Prostate gland (tissue), 2 donors: ENCODE data around the gene LTA4H. TPM values are rescaled to one million over a fixed set of nuclear protein-coding genes. Genes with fewer than 3 reads are reported as not detected.

Source experiments
- DNase-seq: peaks from one replicate; pipeline ENCODE4 v3.0.0-alpha.2; 2019; ENCODE audit warnings: low spot score
- H3K27ac ChIP-seq, 2 donors: fragments of 200-600 bp; sonication (generic); 2 replicates each; pipeline ENCODE4 v1.5.1; 2017 to 2019
- H3K27me3 ChIP-seq: fragments of 200-600 bp; sonication (generic); replicated peaks from 2 replicates; pipeline ENCODE4 v1.5.1; 2019; ENCODE audit not compliant: insufficient read depth
- H3K36me3 ChIP-seq, 2 donors: fragments of 200-600 bp; sonication (generic); 1 replicate in 1 of 2; 2 replicates in 1 of 2; pipeline versions ENCODE4 v1.5.1 to v1.8.1; 2017 to 2019
- H3K4me1 ChIP-seq: fragments of 200-600 bp; sonication (generic); replicated peaks from 2 replicates; pipeline ENCODE4 v1.5.1; 2019
- H3K4me3 ChIP-seq, 2 donors: fragments of 200-600 bp; sonication (generic); 2 replicates each; pipeline ENCODE4 v1.5.1; 2017 to 2019
- H3K9me3 ChIP-seq: fragments of 200-600 bp; sonication (generic); 2 replicates; pipeline ENCODE4 v1.5.1; 2017
- POLR2A ChIP-seq: fragments of 450-650 bp; IDR thresholded peaks from one replicate; pipeline ENCODE4 v1.6.1; 2016; ENCODE audit warnings: antibody characterized with exemption, mild to moderate bottlenecking
- POLR2AphosphoS5 ChIP-seq: sonication (generic); formaldehyde crosslinking; IDR thresholded peaks from one replicate; pipeline ENCODE4 v1.6.1; 2017; ENCODE audit warnings: antibody characterized with exemption
- WGBS: methylation state at CpG from one replicate; pipeline ENCODE4 v1.1.5; 2018; 5-methylcytosine and 5-hydroxymethylcytosine counted together
- intact Hi-C: fragments of 100-400 bp; cut with DNase I; formaldehyde crosslinking; loops from one replicate; pipeline ENCODE4 v1.14.2; 2022
- total RNA-seq, 2 donors: library from RNA; depleted of rRNA; stranded (reverse); fragments of >200 nt; gene quantifications; one replicate each; pipeline ENCODE4 v1.1.0, GENCODE V29; 2016
- TF ChIP-seq, protein P1 (sequence below), 4 experiments: fragments of 200-600 bp in 2 of 4; fragments of 450-650 bp in 2 of 4; sonication (generic) in 2 of 4; IDR thresholded peaks; 1 replicate in 3 of 4; 2 replicates in 1 of 4; pipeline ENCODE4 v1.5.1; 2016 to 2019; ENCODE audit warnings: antibody characterized with exemption in 4 of 4, mild to moderate bottlenecking in 2 of 4, moderate library complexity in 2 of 4

The LTA4H gene
- total RNA-seq, 2 donors from 2014 or later = 50.3 to 67.7 TPM

DNA sequence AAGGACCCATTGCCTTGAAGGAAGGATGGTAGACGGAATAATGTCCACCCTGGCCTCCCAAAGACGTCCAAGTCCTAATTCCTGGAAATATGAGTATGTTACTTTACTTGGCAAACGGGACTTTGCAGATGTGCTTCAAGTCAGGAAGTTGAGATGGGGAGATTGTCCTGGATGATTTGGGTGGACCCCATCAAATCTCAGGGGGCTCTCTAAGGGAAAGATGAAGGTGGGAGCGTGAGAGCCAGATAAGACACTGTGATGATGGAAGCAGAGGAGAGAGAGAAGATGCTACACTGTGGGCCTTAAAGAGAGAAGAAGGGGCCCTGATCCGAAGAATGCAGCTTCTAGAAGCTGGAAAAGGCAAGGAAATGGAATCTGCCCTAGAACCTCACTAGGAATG, 29.6 kb upstream of the LTA4H start:
- intact Hi-C loops = loop anchor here (5.0 to 10.0 kb wide), 2 partner anchors 340 to 452 kb away; partner anchors contain the start of gene CDK17
- DNase-seq = no peak
- 85% methylated on average over 5 of the region's 5 CpGs for WGBS

GRCh38 chr12:96064271-96064670, 28.9 kb upstream of the LTA4H start:
- Histone ChIP-seq H3K27ac (no peak overlapping the region), H3K4me3 (no peak overlapping the region), H3K4me1 (no peaks in the 10 kb centered on the region), H3K27me3 (no peaks in the 10 kb centered on the region), H3K36me3 (no peaks in the 10 kb centered on the region), H3K9me3 (no peaks in the 10 kb centered on the region)
- WGBS = 80% methylated on average over 2 of the region's 2 CpGs
- no peak for DNase-seq
- intact Hi-C loops = loop anchor here (5.0 to 10.0 kb wide), 2 partner anchors 341 to 453 kb away; partner anchors contain the start of gene CDK17
- TF ChIP-seq, protein P1, sequence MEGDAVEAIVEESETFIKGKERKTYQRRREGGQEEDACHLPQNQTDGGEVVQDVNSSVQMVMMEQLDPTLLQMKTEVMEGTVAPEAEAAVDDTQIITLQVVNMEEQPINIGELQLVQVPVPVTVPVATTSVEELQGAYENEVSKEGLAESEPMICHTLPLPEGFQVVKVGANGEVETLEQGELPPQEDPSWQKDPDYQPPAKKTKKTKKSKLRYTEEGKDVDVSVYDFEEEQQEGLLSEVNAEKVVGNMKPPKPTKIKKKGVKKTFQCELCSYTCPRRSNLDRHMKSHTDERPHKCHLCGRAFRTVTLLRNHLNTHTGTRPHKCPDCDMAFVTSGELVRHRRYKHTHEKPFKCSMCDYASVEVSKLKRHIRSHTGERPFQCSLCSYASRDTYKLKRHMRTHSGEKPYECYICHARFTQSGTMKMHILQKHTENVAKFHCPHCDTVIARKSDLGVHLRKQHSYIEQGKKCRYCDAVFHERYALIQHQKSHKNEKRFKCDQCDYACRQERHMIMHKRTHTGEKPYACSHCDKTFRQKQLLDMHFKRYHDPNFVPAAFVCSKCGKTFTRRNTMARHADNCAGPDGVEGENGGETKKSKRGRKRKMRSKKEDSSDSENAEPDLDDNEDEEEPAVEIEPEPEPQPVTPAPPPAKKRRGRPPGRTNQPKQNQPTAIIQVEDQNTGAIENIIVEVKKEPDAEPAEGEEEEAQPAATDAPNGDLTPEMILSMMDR (IDR thresholded peaks at IDR 0.05) = no peak
- TF ChIP-seq POLR2AphosphoS5 (no peak), POLR2A (no peak)

More for the DNA sequence above, 29.6 kb upstream of the LTA4H start:
- no peak for TF ChIP-seq POLR2A
- TF ChIP-seq, protein P1 (IDR thresholded peaks at IDR 0.05) = no peak
- TF ChIP-seq POLR2AphosphoS5 = no peak
- Histone ChIP-seq H3K4me1 (no peaks in the 10 kb centered on the region), H3K27me3 (no peaks in the 10 kb centered on the region), H3K27ac (no peak overlapping the region), H3K4me3 (no peak overlapping the region), H3K36me3 (no peaks in the 10 kb centered on the region), H3K9me3 (no peaks in the 10 kb centered on the region)

GRCh38 chr12:96063046-96063445, 27.7 kb upstream of the LTA4H start:
- DNase-seq = no peak
- no peaks in the 10 kb centered on the region for H3K36me3 ChIP-seq
- 80% methylated on average over 4 of the region's 4 CpGs for WGBS
- TF ChIP-seq POLR2A (no peak), POLR2AphosphoS5 (no peak)
- TF ChIP-seq, protein P1 (IDR thresholded peaks at IDR 0.05) = no peak
- H3K9me3 ChIP-seq = no peaks in the 10 kb centered on the region
- H3K4me3 ChIP-seq = no peak overlapping the region
- intact Hi-C loops = loop anchor here (2.0 to 10.0 kb wide), 3 partner anchors 154 to 454 kb away; partner anchors contain the start of gene CDK17
- H3K4me1 ChIP-seq = no peaks in the 10 kb centered on the region
- H3K27ac ChIP-seq = no peak overlapping the region
- no peaks in the 10 kb centered on the region for H3K27me3 ChIP-seq

DNA sequence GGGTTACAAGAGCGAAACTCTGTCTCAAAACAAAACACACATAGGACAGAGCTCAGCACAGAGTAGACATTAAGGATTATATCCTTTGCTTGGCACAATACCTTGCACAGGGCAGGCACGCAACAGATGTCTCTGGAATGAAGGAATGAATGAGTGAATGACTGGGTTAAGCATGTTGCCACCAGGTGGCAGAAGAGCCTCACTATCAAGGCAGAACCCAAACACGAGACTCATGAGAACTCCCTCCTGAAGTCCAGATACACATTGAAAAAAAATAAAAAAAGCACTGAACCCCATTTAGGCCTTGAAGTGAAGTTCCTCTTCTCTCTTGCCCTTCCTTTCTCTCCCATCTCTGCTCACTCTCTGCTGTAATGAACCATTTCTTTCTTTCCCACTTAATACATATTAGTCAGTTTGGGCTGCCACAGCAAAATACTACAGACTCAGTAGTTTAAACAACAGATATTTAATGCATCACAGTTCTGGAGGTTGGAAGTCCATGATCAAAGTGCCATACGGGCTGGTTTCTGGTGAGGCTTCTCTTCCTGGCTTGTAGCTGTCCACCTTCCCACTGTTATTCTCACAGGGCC, 26.6 kb upstream of the LTA4H start:
- H3K27me3 ChIP-seq = no peaks in the 10 kb centered on the region
- no peak overlapping the region for H3K27ac ChIP-seq
- TF ChIP-seq, protein P1 (IDR thresholded peaks at IDR 0.05) = peak; percentile 84 to 86 (median 84)
- no peak for TF ChIP-seq POLR2A
- TF ChIP-seq POLR2AphosphoS5 = peak; percentile 37
- H3K4me3 ChIP-seq = no peak overlapping the region
- intact Hi-C loops = loop anchor here (2.0 to 10.0 kb wide), 3 partner anchors 155 to 455 kb away; partner anchors contain the start of gene CDK17
- peak; percentile 71 for DNase-seq
- no peaks in the 10 kb centered on the region for H3K9me3 ChIP-seq
- WGBS = 35% methylated on average over 4 of the region's 4 CpGs
- no peaks in the 10 kb centered on the region for H3K4me1 ChIP-seq
- H3K36me3 ChIP-seq = no peaks in the 10 kb centered on the region

DNA sequence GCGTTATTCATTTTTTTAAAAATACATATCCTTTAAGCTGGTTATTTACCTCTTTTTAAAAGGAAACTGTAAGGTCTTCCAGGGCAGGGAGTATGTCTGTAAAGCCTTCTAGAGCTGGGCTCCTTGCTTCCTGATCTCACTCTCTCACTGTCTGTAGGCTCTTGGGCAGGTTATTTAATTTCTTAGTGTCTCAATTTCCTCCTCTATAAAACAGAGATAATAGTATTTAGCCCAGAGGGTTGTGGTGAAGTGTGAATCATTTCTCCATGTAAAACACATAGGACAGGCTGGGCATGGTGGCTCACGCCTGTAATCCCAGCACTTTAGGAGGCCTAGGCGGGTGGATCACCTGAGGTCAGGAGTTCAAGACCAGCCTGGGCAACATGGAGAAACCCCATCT, 25.9 kb upstream of the LTA4H start:
- H3K9me3 ChIP-seq = no peaks in the 10 kb centered on the region
- WGBS = 92% methylated on average over 3 of the region's 3 CpGs
- H3K36me3 ChIP-seq = no peaks in the 10 kb centered on the region
- no peak overlapping the region for H3K4me3 ChIP-seq
- TF ChIP-seq POLR2A (no peak), POLR2AphosphoS5 (no peak)
- TF ChIP-seq, protein P1 (IDR thresholded peaks at IDR 0.05) = no peak
- H3K4me1 ChIP-seq = no peaks in the 10 kb centered on the region
- no peak overlapping the region for H3K27ac ChIP-seq
- H3K27me3 ChIP-seq = no peaks in the 10 kb centered on the region
- intact Hi-C loops = loop anchor here (5.0 to 10.0 kb wide), 2 partner anchors 343 to 456 kb away; partner anchors contain the start of gene CDK17
- no peak for DNase-seq
